ENCODE data around the gene PTGES2.
"Not testable (repeated sequence)": the region's sequence is repeated elsewhere in the genome, so short reads cannot be mapped to it uniquely, and the experiment has no call there.

PTGES2 gene

DNA sequence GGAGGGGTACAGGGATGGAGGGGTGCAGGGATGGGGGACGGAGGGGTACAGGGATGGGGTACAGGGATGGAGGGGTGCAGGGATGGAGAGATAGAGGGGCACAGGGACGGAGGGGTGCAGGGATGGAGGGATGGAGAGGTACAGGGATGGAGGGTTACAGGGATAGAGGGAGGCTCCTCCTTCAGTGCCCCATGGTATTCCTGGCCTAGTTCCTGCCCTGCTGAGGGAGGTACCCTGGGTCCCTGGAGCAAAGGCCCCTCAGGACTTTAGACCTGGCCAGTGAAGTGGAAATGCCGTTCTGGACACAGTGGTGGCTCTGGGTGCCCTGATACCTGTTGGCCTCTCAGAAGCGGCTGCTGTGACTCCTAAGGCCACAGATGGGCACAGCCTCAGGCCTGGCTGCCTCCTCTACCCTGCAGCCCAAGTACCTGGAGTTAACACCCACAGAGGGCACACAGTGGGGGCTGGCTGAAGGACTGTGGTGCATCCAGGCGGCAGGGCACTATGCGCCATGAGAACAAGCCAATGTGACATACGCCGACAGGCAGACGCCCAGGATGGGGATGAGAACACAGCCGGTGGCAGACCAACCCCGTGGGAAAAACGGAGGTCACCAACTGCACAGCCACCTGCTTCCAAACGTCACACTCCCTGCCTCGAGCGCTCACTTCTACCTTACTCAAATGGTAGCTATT lies 8.4 kb downstream of the PTGES2 start:
- DNase-seq (ENCODE audit: low read depth, low spot score), result no peak

GRCh38 chr9:128118472-128118857 lies 9.1 kb downstream of the PTGES2 start:
- no peak for DNase-seq (ENCODE audit: low read depth, low spot score)

GRCh38 chr9:128117613-128118471 lies 9.7 kb downstream of the PTGES2 start:
- DNase-seq (ENCODE audit: low read depth, low spot score), result peak; percentile 96

DNA sequence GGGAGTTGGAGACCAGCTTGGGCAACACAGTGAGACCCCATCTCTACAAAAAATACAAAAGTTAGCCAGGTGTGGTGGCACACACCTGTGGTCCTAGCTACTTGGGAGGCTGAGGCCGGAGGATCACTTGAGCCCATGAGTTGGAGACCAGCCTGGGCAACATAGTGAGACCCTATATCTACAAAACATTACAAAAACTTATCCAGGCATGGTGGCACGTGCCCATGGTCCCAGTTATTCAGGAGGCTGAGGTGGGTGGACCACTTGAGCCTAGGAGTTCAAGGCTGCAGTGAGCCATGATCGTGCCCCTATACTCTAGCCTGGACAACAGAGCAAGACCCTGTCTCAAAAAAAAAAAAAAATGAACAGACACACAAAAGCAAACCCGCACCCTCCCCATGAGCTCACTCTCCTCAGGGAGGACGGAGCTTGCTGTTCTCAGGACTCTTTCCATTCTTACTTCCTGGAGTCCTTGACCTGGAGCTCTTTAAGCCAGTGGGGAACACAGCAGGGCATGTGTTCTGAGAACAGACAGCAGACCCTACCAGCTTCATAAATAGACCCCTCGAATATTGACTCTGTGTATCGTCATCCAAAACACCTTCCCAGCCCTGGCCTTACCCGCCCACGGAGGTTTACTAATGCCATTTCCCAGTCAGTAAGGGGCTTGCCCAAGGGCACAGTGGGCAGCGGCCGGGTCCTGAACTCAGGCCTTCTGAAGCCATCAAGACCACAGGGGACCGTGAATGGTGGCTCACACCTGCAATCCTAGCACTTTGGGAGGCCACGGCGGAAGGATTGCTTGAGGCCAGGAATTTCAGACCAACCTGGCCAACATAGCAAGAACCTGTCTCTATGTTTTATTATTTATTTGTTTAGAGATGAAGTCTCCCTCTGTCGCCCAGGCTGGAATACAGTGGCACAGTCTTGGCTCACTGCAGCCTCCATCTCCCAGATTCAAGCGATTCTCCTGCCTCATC lies 11.1 kb downstream of the PTGES2 start:
- no peak for DNase-seq (ENCODE audit: low read depth, low spot score)

GRCh38 chr9:128115187-128116103 lies 12.1 kb downstream of the PTGES2 start:
- no peak for DNase-seq (ENCODE audit: low read depth, low spot score)

- no peak for DNase-seq (ENCODE audit: low read depth, low spot score)
These were observed 13.0 kb downstream of the PTGES2 start for GRCh38 chr9:128114326-128115186.

GRCh38 chr9:128113526-128114325 lies 13.8 kb downstream of the PTGES2 start:
- DNase-seq (ENCODE audit: low read depth, low spot score), result no peak

GRCh38 chr9:128111726-128112125 lies 15.8 kb downstream of the PTGES2 start:
- DNase-seq (ENCODE audit: low read depth, low spot score), result not testable (repeated sequence)

DNA sequence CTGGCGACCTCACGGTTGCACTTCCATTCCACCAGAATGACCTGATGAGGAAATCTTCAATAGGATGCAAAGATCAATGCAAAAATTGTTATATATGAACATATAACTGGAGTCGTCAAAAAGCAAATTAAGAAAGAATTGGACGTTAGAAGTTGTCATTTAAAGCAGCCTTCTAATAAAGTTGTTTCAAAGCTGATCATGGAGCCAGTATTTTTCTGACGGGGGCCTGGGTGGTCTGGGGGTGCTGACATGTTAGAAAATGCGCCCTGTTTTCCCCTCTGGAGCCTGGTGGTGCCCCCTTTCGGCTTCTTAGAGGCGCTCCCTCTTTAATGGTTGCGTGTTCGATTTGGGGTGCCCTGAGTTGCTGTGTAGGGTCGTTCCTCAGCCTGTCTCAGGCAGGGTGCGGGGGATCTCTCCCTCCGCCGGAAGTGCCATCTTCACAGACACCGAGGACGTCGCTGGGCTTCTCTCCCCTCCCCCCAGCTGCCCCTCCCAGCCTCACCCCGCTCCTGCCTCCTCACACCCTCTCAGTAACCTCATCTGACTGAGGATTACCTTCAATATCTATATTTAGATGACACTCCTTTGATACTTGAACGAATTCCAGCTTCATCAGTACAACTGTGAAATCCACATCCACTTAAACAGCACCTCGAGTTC lies 18.3 kb downstream of the PTGES2 start:
- DNase-seq (ENCODE audit: low read depth, low spot score), result no peak

DNA sequence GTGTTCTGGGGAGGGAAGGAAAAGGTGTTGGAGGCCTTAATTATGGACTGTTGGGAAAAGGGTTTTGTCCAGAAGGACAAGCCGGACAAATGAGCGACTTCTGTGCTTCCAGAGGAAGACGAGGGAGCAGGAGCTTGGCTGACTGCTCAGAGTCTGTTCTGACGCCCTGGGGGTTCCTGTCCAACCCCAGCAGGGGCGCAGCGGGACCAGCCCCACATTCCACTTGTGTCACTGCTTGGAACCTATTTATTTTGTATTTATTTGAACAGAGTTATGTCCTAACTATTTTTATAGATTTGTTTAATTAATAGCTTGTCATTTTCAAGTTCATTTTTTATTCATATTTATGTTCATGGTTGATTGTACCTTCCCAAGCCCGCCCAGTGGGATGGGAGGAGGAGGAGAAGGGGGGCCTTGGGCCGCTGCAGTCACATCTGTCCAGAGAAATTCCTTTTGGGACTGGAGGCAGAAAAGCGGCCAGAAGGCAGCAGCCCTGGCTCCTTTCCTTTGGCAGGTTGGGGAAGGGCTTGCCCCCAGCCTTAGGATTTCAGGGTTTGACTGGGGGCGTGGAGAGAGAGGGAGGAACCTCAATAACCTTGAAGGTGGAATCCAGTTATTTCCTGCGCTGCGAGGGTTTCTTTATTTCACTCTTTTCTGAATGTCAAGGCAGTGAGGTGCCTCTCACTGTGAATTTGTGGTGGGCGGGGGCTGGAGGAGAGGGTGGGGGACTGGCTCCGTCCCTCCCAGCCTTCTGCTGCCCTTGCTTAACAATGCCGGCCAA lies 19.1 kb downstream of the PTGES2 start:
- DNase-seq (ENCODE audit: low read depth, low spot score), result no peak

- DNase-seq (ENCODE audit: low read depth, low spot score), result no peak
These were observed 19.9 kb downstream of the PTGES2 start for GRCh38 chr9:128107468-128108268.

GRCh38 chr9:128106940-128107467 lies 20.5 kb downstream of the PTGES2 start:
- no peak for DNase-seq (ENCODE audit: low read depth, low spot score)

DNA sequence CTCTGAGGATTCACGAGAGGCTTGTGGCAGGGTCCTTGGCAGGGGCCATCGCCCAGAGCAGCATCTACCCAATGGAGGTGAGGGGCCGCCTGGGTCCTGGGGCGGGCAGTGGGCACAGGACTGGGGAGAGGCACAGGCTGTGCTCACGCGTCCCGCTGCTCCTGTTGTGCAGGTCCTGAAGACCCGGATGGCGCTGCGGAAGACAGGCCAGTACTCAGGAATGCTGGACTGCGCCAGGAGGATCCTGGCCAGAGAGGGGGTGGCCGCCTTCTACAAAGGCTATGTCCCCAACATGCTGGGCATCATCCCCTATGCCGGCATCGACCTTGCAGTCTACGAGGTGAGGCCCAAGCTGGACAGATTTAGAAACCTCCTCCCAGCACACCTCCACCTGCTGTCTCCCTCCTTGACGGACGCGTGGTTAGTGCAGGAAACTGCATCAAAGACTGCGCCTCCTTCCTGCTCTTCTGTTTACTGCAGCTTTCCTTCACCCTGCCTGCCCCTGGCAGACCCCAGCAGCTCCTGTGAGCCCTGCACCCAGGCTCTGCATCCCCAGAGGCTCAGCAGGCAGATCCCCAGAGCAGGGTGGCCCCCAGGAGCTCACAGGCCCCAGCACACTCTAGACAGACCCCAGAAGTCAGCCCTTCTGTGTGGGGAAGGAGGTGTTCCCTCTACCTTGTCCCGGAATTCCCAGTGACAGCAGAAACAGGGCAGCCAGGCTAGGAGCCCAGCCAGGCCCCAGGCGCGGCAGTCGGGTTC lies 21.2 kb downstream of the PTGES2 start:
- no peak for DNase-seq (ENCODE audit: low read depth, low spot score)

GRCh38 chr9:128105538-128106175 lies 21.9 kb downstream of the PTGES2 start:
- DNase-seq (ENCODE audit: low read depth, low spot score), result no peak

- DNase-seq (ENCODE audit: low read depth, low spot score), result no peak
These were observed 23.3 kb downstream of the PTGES2 start for GRCh38 chr9:128104171-128104618.

Measured in activated naive CD8-positive, alpha-beta T cell treated with anti-CD3 and anti-CD28 coated beads, Interleukin-2, amount 50 U/mL, for 16 hours (primary cell).